Superior temporal gyrus (tissue), 1 donor: ENCODE measurements around the gene CDC42EP4.
"Not testable (repeated sequence)": the region's sequence is repeated elsewhere in the genome, so short reads cannot be mapped to it uniquely, and the experiment has no call there.

Source experiments
- DNase-seq: peaks from one replicate; pipeline ENCODE4 v3.0.0-alpha.2; 2016; ENCODE audit errors: extremely low spot score

Gene CDC42EP4

GRCh38 chr17:73280191-73280590, 31.6 kb downstream of the CDC42EP4 start:
- no peak for DNase-seq

DNA sequence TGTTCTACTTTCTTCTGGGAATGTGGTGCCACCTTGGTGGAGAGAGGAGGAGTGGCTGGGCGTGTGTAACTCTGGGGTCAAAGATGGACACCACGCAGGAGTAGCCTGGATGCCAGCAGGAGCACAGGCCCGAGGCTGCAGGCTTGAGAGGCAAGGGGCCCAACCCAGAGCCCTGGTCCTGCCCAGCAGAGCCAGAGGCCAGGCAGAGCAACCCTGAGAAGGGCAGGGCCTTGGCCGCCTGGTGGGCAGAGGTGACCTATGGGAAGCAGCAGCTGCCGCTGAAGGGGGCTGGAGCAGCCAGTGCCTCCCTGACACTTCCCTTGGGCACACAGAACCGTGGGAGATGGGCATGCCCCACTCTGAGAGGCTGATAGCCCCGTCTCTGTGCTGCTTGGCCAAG, 32.1 kb downstream of the CDC42EP4 start:
- DNase-seq = no peak

DNA sequence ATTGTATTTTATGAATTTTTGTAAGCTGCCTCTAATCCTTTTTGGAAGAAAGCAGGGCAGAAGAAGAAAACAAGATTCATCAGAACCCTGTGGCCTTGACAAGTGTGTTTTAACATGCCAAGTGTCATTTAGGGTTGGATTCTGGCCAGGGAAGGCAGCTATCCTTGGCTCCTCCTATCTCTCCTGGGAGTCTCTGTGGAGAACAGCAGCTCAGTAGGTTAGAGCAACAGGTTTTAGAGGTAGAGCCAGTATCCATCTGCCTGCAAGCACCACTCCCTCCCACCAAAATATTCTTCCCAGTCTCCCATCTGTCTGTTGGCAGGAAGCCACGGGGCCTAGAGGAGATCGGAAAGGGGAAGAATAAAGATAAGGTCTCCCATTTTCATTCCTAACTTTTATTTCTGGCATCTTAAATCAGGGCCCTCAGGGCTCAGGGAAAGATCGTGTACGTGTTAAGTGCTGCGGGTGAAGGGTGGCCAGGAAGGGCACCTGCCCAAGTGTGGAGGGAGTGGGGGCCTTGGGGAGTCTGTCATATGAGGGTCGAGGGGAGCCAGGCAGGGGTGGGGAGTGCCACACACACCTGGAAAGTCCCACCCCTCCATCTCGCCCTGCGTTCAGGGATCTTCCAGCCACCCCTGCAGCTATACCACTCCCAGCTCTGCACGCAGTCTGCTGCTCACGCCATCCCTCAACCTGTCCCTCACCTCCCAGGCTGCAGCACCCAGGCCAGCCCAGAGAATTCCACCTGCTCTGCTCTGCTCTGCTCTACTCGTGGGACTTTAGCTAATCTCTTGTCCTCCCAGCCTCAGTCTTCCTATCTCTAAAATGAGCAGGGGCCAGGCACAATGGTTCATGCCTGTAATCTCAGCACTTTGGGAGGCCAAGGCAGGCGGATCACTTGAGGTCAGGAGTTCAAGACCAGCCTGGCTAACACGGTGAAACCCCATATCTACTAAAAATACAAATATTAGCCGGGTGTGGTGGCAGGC, 33.0 kb downstream of the CDC42EP4 start:
- peak; percentile 33 for DNase-seq

DNA sequence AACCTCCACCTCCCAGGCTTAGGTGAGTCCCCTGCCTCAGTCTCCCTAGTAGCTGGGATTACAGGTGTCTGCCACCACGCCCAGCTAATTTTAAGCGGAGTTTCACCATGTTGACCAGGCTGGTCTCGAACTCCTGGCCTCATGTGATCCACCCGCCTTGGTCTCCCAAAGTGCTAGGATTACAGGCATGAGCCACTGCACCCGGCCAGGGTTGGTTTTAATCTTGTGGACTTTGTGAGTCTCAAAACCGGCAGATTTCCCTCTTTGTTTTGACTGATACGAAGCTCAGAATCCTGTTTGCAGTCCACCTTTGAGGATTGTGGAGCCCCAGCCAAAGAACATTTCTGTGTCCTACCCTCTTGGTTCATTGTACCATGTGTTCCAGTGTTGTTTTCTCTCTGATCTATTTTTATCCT, 33.7 kb downstream of the CDC42EP4 start:
- no peak for DNase-seq

DNA sequence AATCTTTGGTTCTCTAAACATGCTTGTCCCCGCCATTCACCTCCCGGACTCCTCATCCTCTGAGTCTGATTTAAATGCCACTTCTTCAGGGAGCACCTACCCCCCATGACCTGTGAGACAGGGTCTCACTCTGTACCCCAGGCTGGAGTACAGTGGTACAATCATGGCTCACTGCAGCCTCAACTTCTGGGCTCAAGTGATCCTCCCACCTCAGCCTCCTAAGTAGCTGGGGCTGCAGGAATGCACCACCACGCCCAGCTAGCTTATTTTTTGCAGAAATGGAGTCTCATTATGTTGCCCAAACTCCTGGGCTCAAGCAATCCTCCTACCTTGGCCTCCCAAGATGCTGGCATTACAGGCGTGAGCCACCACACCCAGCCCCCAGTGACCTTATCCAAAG, 37.3 kb downstream of the CDC42EP4 start:
- DNase-seq = no peak

DNA sequence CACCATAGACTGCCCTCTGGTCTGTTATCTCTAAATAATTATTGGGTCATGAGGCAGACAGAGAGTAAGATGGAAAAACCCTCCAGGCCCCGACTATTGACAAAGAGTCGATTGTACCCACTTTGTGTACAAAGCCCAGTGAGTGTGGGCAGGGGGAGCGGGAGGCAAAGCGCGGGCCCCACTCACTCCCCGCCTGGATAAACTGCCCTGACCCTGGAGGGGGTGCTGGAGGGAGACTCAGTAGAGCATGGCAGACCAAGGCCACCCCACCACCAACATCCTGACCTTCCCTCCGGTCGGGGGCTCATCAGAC, 38.9 kb downstream of the CDC42EP4 start:
- DNase-seq = peak; percentile 77

DNA sequence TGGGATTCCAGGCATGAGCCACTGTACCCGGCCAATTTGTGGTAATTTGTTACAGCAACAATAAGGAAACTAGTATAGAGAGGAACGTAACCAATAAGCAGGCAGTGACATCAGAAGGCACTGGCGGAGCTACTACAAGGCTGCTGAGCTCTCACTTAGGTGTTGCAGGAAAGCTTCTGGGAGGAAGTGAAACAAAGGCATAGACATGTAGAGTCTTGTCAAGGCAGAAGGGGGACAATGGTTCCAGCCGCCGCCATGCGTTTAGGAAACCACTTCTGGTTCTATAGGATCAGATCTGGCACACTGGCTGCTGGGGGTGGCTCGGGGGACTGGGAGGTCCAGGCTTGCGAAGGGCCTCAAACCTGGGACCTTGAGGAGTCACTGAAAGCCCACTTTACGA, 40.7 kb downstream of the CDC42EP4 start:
- DNase-seq = no peak

- DNase-seq = no peak
Observed at GRCh38 chr17:73269791-73270190, 42.0 kb downstream of the CDC42EP4 start.

GRCh38 chr17:73269329-73269615, 42.5 kb downstream of the CDC42EP4 start:
- DNase-seq = no peak

DNA sequence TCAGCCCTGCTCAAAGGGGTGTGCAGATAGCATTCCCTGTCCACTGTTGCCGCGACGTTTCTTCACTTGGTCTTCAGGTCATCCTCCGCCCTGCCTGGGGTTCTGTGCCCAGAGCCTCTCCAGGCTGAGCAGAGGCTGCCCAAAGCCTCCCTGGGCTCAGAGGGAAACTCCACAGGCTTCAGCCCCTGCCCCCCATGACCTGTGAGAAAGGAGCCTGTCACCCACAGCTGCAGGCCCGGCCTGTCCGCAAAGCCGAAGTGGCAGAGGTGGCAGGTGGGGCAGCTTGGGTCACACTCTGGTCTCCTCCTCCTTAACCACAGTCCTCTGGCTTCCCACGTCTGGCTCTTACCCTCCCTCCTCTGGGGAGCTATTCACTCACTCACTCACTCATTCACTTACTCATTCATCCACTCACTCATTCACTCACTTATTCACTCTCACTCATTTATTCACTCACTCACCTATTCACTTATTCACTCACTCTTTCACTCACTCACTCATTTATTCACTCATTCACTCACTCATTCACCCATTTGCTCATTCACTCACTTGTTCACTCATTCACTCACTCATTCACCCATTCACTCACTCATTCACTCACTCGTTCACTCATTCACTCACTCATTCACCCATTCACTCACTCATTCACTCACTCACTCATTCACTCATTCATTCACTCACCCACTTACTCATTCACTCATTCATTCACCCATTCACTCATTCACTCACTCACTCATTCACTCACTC, 43.0 kb downstream of the CDC42EP4 start:
- no peak for DNase-seq

DNA sequence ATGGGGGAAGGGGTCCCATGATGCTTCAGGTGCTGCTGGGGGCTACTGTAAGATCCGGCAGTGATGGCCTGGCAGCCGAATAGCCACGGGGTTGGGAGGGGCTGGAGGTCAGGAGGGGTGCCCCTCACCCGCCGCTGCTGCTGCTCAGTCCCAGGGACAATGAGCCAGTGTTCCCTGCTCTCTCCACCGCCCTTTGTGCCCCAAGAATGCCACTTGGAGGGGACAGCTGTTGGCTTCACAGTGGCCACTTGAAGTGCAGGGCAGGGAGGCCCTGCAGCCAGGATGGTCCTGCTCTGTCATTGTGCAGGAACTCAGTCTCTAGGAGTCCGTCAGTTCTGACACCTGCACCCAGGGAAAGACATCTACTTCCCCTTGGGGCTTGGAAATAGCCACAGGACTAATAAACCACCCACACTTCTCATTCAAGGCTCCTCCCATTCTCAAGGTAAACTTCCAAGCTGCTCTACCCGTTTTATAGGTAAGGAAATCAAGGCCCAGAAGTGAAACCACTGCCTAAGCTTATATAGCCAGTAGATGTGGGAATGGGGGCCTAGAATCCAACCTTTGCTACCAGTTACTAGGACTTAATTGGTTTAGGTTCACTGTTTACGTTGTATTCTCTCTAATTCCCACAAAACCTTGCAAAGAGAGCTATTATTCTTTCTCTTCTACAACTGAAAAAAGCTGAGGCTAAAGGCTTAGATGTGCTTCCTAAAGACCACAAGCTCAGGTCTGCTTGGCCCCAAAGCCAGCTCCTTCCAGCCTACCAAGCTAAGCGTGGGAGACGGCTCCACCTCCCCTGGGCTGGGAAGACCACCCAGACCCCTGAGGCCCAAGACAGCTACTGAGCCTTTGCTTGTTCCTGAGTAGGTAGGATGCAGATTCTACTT, 43.9 kb downstream of the CDC42EP4 start:
- DNase-seq = peak; percentile 88

GRCh38 chr17:73266796-73267195, 45.0 kb downstream of the CDC42EP4 start:
- no peak for DNase-seq

DNA sequence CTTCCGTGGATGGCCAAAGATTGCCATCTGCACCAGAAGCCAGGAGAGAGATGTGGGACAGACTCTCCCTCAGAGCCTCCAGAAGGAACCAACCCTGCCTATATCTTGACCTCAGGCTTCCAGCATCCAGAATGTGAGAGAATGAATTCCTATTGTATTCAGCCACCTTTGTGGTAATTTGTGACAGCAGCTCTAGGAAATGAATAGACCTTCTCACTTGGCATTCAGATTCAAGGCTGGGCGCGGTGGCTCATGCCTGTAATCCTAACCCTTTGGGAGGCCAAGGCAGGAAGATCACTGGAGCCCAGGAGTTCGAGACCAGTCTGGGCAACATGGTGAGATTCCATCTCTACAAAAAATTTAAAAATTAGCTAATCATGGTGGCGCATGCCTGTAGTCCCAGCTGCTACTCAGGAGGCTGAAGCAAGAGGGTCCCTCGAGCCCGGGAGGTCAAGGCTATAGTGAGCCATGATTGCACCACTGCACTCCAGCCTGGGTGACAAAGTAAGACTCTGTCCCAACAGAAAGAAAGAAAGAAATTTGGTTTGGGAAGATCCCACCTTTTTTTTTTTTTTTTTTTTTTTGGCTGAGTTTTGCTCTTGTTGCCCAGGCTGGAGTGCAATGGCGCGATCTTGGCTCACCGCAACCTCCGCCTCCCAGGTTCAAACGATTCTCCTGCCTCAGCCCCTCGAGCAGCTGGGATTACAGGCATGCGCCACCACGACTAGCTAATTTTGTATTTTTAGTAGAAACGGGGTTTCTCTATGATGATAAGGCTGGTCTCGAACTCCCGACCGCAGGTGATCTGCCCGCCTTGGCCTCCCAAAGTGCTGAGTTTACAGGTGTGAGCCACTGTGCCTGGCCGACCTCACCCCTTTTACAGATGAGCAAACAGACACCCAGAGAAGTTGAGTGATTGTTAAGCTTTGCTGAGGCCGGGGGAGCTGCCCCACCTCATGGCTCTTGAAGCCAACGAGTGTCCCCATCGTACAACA, 45.9 kb downstream of the CDC42EP4 start:
- no peak for DNase-seq

- not testable (repeated sequence) for DNase-seq
Observed at GRCh38 chr17:73264448-73264847, 47.4 kb downstream of the CDC42EP4 start.

DNA sequence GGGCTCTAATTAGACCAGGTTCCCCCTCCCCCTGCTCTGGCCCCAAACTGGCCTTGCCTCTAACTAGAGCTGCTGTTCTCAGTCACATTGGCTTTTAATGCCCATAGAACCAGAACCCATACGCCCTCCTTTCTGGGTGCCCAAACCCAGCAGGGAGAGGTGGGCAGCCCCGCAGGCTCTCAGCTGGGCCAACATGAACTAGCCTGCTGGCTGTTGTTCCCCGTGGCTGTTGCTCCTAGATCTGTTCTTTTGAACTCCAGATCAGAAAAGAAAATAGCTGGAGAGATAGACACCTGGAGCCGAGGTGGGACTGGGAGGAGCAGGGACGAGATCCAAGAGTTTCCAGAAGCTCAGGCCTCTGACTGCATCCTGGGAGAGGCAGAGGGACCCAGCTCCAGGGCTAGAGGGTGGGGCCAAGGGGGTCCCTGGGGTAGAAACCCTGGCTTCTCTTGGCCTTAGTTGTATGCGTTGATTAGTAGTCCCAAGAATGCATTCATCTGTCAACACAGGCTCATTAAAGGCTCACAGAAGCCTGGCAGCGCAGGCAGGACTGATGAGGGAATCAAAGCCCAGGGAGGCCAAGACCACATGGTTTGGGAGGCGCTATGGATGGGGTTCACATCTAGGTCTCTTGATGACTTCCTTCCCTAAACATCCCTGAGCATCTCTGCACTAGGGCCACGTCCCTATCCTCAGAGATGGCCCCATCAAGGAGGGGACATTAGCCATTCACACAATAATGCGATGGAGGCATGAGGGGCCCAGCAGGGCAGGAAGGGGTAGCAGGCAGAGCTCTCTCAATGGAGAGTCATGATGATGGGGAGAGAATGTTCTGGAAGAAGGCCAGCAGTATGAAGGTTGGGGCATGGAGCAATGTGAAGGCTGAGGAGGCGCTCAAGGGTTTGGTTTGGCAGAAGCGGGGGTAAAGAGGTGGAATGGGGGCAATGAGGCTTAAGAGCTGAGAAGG, 48.8 kb downstream of the CDC42EP4 start:
- peak; percentile 31 for DNase-seq

DNA sequence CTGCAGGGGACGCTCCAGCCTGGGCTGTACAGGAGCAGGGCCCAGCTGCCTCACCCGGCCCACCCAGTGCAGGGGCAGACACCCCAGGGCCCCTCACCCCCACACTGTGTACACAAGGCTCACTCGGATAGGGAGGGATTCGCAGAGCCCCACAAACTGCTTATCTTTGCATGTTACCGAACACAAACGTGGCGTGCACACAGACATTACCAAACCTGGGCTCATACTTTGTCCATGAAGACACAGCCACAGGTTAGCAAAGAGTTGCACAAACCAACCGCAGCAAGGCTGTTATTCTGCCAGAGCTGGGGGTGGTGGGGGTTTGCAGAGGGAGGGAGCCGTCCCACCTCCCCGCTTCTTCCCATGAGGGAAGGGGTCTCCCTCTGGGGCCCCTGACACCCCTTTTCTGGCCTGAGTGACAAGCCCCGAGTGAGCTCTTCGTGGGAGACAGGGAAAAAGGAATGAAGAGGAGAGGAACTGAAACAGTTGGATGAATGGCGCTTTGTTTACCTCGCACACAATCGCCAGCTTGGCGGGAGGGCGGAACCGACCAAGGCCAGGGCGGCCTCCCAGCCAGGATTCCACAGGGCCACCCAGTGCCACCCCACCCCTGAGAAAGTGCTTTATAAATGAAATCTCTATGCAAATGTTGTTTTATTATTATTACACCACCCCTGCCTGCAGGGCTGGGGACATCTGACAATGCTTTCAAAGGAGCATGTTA, 49.7 kb downstream of the CDC42EP4 start:
- peak; percentile 84 for DNase-seq

DNA sequence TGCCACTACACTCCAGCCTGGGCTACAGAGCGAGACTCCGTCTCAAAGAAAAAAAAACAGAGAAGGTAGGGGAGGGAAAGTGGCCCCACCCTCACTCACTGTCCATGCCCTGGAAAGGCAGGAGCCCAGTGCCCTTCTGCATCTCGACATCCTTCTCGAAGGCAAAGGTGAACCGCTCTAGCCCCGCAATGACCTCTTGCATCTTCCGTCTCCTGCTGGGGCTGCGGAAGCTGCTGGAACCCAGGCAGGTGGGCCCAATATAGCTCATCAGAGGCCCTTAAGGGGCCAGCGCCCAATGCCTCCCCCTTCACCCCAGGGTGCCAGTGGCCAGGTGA, 50.2 kb downstream of the CDC42EP4 start, which contains the start of gene CPSF4L:
Gene CPSF4L (minus strand): TSS at position 264 of the 335 bp plus-strand sequence. CDS start 62 bp downstream, at position 202.
- DNase-seq = no peak

DNA sequence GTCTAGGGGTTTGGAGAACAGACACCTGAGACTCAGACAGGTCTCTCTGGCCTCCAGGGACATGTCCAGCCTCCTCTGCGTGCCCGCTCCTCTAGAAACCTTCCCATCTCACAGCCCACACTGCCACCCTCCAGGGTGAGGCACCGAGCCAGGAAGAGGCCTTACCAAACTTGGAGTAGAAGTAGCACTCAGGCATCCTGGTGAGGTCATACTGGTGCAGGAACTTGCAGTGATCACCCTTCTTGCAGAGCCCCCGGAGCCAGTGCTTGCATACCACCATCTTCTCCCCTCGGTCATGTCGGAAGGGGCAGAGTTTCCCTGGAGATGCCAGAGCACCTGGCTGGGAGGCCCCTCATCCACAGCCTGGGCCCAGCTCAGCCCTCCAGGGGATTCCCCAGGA, 54.3 kb downstream of the CDC42EP4 start:
- DNase-seq = no peak

- DNase-seq = no peak
Observed at GRCh38 chr17:73256220-73256619, 55.6 kb downstream of the CDC42EP4 start.
